SK-N-SH treated with all-trans-retinoic acid at 6 μM for 48 hours (cell line): ENCODE results near the gene MPPED2.

Experiments used
- CREB5 ChIP-seq: fragments of 250-450 bp; sonication (Bioruptor Pico); IDR thresholded peaks from 2 replicates; pipeline ENCODE4 v1.5.1; 2020; ENCODE audit warnings: low read depth, mild to moderate bottlenecking, moderate library complexity
- RARB ChIP-seq: fragments of 250-450 bp; sonication (Bioruptor Pico); IDR thresholded peaks from 2 replicates; pipeline ENCODE4 v1.8.0; 2021; ENCODE audit warnings: mild to moderate bottlenecking, moderate library complexity
- ZNF70 ChIP-seq: fragments of 450-650 bp; formaldehyde crosslinking; IDR thresholded peaks from 2 replicates; pipeline ENCODE4 v1.5.0; 2020; ENCODE audit warnings: mild to moderate bottlenecking, moderate library complexity

- TF ChIP-seq CREB5 (CRISPR knock-in tag) (no peak), ZNF70 (no peak), RARB (no peak)
Observed at GRCh38 chr11:30608534-30608933, 22.4 kb upstream of the MPPED2 start.
